ENCODE data around the gene OR11H6.
"Not testable (repeated sequence)": the region's sequence is repeated elsewhere in the genome, so short reads cannot be mapped to it uniquely, and the experiment has no call there.

Gene OR11H6

GRCh38 chr14:20223410-20223809, at the start of gene OR11H6:
TSS of gene OR11H6 (plus strand) at chr14:20223710. CDS start at chr14:20223710, 0 bp downstream.
- no peak for DNase-seq

- DNase-seq, result not testable (repeated sequence)
These were observed 49.3 kb upstream of the OR11H6 start for GRCh38 chr14:20174205-20174604.

GRCh38 chr14:20176330-20176729, 47.2 kb upstream of the OR11H6 start:
- no peak for DNase-seq

DNA sequence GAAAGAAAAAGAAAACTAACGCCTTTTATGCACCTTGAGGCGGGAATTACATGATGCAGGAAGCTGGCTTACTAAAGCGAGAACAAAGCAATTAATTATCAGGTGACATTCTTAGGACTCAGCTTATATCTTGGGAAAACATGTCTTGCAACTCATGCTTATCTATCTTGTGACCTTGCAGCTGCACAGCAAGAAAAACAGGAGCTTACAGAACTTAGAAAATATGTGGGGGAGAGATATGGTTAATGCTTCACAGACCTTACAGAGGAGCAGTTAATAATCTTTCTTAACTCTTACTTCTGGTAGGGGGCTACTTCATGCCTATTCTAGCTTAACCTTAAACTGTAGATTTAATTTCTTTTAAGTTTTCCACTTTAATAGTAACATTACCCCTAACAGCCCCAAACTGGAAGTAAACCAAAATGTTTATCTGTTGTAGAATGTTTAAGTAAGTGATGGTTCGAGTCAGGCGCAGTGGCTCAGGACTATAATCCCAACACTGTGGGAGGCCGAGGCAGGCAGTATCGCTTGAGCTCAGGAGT, 46.0 kb upstream of the OR11H6 start:
- DNase-seq, result no peak

GRCh38 chr14:20179218-20179617, 44.3 kb upstream of the OR11H6 start:
- DNase-seq, result no peak

DNA sequence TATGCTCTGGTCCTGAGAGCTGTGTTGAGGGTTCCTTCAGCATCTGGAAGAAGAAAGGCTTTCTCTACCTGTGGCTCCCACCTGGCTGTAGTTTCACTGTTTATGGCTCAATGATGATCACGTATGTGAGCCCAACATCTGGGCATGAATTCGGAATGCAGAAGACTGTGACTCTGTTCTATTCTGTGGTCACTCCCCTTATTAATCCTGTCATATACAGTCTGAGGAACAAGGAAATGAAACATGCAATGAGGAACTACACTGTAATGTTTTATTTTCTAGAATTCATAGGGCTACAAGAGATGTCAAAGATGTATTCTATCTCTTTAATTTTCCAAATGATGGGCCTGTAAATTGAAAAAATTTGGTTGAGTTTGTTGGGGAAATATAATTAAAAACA, 43.6 kb upstream of the OR11H6 start:
- no peak for DNase-seq

GRCh38 chr14:20180486-20180885, 43.0 kb upstream of the OR11H6 start:
- DNase-seq, result no peak

DNA sequence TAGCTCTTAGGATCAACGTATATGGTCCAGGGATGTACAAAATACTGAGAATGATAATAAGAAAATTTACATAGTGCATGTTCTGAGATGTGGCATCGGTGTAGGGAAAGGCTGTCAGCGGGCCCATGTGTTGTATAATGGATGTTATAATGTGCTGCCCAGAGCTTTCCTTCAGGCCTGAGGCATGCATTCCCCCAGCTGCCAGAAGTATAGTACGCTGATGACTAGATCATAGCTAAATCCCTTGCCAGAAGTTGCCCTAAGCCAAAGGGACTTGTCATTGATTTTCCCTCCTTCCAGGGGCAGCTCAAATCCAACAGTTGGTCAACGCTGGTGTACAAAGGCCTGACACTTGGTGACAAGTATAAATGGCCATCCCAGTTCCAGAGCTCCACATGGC, 39.3 kb upstream of the OR11H6 start:
- no peak for DNase-seq

DNA sequence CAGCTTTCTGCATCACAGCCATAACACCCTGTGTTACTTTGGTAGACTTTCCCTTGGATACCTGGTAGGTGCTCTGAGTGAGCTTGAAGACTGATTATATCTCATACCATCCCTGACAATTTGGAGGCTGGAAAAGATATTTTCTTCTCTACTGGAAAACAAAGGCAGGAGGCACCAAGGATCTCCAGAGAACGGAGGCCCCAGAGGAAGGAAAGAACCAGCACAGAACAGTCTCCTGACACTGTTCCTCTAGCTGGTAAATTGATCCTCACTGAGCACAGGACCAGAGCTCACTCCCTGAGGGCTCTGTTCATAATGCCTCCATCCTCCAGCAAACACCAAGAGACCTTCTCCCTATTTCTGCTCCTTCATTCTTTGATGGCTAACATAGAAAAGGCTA, 32.9 kb upstream of the OR11H6 start, which contains the start of gene OR11G2:
Gene OR11G2, plus strand, starts transcription at position 301 of the 400 bp plus-strand sequence. CDS start 6,542 bp downstream, outside the sequence.
- no peak for DNase-seq

- DNase-seq, result no peak
These were observed 32.1 kb upstream of the OR11H6 start for GRCh38 chr14:20191396-20191795.

GRCh38 chr14:20194101-20194500, 29.4 kb upstream of the OR11H6 start:
- DNase-seq, result no peak

DNA sequence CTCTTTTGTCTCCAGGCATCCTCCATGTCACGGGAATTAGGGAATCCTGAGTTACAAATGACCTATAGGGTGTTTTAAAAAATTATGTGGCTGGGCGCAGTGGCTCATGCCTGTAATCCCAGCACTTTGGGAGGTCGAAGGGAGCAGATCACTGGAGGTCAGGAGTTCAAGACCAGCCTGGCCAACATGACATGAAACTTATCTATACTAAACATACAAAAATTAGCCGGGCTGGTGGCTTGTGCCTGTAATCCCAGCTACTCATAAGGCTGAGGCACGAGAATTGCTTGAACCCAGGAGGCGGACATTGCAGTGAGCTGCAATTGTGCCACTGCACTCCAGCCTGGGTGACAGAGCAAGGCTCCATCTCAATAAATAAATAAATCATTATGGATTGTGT, 28.3 kb upstream of the OR11H6 start:
- not testable (repeated sequence) for DNase-seq

DNA sequence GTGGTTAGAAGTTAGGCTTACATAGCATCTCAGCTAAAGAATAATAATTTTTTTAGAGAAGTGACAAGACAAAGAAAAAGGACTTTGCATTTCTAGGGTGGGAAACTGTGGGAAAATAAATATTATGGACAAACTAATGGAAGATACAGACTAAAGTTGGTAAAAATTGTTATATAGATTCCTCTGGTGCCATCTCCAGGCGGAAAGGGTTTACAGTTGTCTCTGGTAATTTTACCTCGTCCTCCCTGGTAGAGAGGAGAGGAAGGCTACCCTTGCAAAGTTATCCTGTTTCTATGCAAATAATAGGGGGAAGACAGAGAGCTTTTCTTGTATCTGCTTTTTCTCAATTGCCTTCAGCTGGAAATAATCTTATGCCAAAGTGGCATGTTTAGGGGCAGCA, 27.6 kb upstream of the OR11H6 start:
- no peak for DNase-seq

DNA sequence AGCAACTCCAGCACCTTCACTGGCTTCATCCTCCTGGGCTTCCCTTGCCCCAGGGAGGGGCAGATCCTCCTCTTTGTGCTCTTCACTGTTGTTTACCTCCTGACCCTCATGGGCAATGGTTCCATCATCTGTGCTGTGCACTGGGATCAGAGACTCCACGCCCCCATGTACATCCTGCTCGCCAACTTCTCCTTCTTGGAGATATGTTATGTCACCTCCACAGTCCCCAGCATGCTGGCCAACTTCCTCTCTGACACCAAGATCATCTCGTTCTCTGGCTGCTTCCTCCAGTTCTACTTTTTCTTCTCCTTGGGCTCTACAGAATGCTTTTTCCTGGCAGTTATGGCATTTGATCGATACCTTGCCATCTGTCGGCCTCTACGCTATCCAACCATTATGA, 26.1 kb upstream of the OR11H6 start:
- no peak for DNase-seq

DNA sequence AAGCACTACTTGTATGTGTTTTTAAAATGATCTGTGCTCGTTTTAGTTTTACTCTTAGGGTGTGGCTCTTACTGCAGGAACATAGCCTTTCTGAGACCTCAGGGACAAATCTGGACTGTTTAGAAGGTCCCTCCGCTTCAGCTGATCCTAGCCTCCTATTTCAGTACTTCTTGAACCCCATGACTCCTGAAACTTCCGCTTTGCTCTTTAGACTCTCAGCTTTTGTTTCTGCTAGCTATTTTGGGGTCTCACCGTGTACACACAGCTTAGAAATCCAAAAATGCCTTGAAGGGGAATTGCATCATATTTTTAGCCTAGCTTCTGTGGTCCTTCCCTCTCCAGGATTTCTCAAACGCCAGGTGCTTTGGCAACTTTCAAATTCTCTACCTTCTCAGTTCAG, 24.5 kb upstream of the OR11H6 start:
- DNase-seq, result no peak

- no peak for DNase-seq
These were observed 18.8 kb upstream of the OR11H6 start for GRCh38 chr14:20204721-20205120.

DNA sequence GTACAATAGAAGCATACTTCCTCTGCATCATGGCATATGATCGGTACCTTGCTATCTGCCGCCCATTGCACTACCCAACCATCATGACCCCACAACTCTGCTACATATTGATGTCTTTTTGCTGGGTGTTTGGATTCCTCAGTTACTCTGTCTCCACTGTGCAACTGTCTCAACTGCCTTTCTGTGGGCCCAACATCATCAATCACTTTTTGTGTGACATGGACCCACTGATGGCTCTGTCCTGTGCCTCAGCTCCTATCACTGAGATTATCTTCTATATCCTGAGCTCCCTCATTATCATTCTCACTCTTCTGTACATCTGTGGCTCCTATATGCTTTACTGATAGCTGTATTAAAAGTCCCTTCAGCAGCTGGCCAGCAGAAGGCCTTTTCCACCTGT, 13.9 kb upstream of the OR11H6 start:
- no peak for DNase-seq

- DNase-seq, result not testable (repeated sequence)
These were observed 11.1 kb upstream of the OR11H6 start for GRCh38 chr14:20212406-20212805.

GRCh38 chr14:20215196-20215595, 8.3 kb upstream of the OR11H6 start:
- no peak for DNase-seq

DNA sequence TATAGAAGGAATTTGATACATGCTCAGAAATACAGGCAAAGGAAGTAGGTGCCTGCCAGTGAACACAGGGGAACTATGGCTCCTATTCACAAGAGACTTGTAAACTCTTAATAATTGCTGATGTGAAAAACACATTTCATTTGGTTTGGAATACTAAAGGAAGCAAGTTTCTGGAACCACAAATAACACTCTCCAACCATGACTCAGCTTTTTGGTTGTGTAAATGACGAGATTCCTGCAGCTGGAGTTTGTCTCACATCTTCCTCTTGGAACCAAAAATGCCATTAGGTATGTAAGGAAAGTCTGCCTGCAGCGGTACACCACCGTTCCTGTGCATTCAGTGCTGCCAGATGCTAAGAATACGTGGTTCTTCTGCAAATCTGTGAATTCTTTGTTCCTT, 4.5 kb upstream of the OR11H6 start:
- DNase-seq, result no peak

DNA sequence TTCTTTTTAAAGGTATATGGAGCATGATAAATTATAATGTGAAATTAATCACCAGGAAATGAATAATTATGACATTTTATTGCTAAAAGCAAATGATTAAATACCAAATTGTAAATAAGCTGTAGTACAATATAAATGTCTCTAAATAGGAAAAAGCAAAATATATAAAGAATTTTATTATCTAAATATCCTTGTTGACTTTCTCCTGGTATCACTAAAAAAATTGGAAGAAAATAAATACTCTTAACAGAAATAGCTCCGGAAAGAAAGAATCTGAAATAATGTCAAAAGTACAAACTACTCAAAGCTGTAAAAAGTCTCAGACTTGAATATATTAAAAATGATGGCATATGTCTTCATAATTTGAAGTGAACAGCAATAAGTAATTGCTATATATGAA, 5.2 kb downstream of the OR11H6 start, which contains the start of gene OR11H7:
Gene OR11H7, plus strand, starts transcription at position 301 of the 400 bp plus-strand sequence.
- no peak for DNase-seq

GRCh38 chr14:20235415-20235814, 11.9 kb downstream of the OR11H6 start:
- not testable (repeated sequence) for DNase-seq

DNA sequence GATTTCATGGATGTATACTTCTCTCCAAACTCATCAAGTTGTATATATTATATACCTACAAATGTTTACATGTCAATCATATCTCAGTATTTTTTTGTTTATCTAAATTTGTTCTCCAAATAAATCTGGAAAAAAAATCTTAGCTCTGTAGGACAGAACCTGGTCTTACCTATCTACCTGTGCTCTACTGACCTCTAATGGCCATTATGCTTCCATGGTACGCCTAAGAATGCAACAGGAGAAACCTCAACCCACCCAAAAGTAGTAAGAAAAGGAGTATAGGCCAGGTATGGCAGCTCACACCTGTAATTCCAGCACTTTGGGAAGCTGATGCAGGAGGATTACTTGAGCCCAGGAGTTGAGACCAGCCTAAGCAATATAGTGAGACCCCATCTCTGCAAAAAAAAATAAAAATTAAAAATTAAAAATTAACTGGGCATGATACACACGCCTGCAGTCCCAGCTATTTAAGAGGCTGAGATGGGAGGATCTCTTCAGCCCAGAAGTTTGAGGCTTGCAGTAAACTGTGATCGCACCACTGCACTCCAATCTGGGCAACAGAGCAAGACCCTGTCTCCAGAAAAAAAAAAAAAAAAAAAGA, 24.2 kb downstream of the OR11H6 start:
- DNase-seq, result no peak

GRCh38 chr14:20262642-20263128, 39.2 kb downstream of the OR11H6 start:
- no peak for DNase-seq

DNA sequence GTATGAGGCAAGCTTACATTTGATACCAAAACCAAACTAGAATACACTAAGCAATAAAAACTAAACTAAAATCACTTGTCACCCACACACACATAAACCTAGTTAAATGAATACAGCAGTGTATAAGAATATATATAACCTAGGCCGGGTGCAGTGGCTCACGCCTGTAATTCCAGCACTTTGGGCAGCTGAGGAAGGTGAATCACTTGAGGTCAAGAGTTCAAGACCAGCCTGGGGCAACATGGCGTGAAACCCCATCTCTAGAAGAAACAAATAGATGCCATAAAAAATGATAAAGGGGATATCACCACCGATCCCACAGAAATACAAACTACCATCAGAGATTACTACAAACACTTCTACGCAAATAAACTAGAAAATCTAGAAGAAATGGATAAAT, 40.9 kb downstream of the OR11H6 start:
- not testable (repeated sequence) for DNase-seq

All from NCI-H1436 treated with DMSO at 0.1 percent for 48 hours (cell line).